ENCODE measurements around the gene KRTAP12-3.

DNA sequence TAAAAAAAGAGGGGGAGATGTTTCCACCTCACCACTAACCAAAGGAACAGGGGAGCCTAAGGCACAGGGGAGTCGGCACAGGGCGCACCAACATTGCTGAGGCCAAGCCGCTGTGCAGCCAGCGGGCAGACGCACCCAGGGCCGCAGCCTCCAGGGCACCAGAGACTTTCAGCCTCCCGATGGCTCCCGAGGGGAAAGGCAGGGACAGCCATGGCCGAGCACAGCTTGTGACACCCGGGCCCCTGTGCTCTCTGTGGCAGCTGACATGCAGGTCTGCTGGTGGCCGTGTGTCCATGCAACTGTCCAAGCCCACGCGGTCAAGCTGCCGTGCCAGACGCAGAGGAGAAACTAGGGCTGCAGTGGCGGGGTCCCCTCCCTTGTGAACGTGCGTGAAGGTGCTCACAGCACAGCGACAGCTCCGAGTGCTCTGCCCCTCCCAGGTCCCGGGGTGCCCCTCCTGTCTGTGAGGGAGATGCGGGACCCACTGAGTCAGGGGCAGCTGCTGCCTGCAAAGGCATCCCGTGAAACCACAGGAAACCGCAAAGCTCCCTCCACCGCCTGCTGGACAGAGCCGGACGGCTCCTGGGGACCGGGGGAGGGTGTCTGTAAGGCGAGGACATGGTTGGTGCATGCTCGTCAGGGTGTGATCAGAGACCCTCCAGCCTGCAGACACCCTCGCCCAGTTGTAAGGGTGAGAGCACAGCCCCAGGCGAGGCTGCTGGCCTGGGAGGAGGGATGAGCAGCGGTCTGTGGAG is 9.0 kb upstream of the KRTAP12-3 start:
- TF ChIP-seq, protein P1, sequence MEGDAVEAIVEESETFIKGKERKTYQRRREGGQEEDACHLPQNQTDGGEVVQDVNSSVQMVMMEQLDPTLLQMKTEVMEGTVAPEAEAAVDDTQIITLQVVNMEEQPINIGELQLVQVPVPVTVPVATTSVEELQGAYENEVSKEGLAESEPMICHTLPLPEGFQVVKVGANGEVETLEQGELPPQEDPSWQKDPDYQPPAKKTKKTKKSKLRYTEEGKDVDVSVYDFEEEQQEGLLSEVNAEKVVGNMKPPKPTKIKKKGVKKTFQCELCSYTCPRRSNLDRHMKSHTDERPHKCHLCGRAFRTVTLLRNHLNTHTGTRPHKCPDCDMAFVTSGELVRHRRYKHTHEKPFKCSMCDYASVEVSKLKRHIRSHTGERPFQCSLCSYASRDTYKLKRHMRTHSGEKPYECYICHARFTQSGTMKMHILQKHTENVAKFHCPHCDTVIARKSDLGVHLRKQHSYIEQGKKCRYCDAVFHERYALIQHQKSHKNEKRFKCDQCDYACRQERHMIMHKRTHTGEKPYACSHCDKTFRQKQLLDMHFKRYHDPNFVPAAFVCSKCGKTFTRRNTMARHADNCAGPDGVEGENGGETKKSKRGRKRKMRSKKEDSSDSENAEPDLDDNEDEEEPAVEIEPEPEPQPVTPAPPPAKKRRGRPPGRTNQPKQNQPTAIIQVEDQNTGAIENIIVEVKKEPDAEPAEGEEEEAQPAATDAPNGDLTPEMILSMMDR (conservative IDR thresholded peaks at IDR 0.05; ENCODE audit: low read length): no peak
- TF ChIP-seq EZH2phosphoT487 (IDR thresholded peaks at IDR 0.05; ENCODE audit: borderline replicate concordance, low read depth, low read length): no peak

All from OCI-LY7 (cell line).